Mesenchymal stem cell (in vitro differentiated cells and primary cell): Measurements from ENCODE around the gene FUT7.

Experiments used
- DNase-seq: peaks from one replicate; pipeline ENCODE4 v3.0.0-alpha.2; 2013
- H2AFZ ChIP-seq: one replicate; pipeline ENCODE4 v1.6.1; 2013; ENCODE audit warnings: low read depth, mild to moderate bottlenecking, control low read depth, inconsistent platforms, low read length, moderate library complexity
- H2AK5ac ChIP-seq: 2 replicates; pipeline ENCODE4 v1.6.1; 2013; ENCODE audit warnings: low read length, moderate library complexity, mild to moderate bottlenecking, inconsistent platforms; ENCODE audit not compliant: severe bottlenecking
- H2BK120ac ChIP-seq: one replicate; pipeline ENCODE4 v1.6.1; 2013; ENCODE audit warnings: low read depth, mild to moderate bottlenecking, inconsistent platforms, low read length, moderate library complexity
- H2BK12ac ChIP-seq, 2 experiments: one replicate each; pipeline ENCODE4 v1.6.1; 2013; ENCODE audit warnings: inconsistent platforms in 2 of 2, low read length in 2 of 2, mild to moderate bottlenecking in 2 of 2, moderate library complexity in 2 of 2, control low read depth in 1 of 2
- H2BK15ac ChIP-seq: one replicate; pipeline ENCODE4 v1.6.1; 2013; ENCODE audit warnings: mild to moderate bottlenecking, low read depth, inconsistent platforms; ENCODE audit not compliant: poor library complexity, severe bottlenecking
- H2BK5ac ChIP-seq: 2 replicates; pipeline ENCODE4 v1.6.1; 2013; ENCODE audit warnings: low read depth, mild to moderate bottlenecking, low read length, control low read depth, inconsistent platforms; ENCODE audit not compliant: poor library complexity, severe bottlenecking
- H3K14ac ChIP-seq, 2 experiments: one replicate each; pipeline ENCODE4 v1.6.1; 2013; ENCODE audit warnings: inconsistent platforms in 2 of 2, low read length in 2 of 2, control low read depth in 1 of 2, mild to moderate bottlenecking in 1 of 2, moderate library complexity in 1 of 2
- H3K18ac ChIP-seq, 2 experiments: one replicate each; pipeline ENCODE4 v1.6.1; 2013; ENCODE audit warnings: inconsistent platforms in 2 of 2, low read length in 2 of 2, control low read depth in 1 of 2, low read depth in 1 of 2, mild to moderate bottlenecking in 1 of 2
- H3K23ac ChIP-seq, 2 experiments: one replicate each; pipeline ENCODE4 v1.6.1; 2013; ENCODE audit warnings: inconsistent platforms in 2 of 2, low read length in 2 of 2, mild to moderate bottlenecking in 2 of 2, moderate library complexity in 2 of 2, control low read depth in 1 of 2
- H3K27ac ChIP-seq: 2 replicates; pipeline ENCODE4 v1.5.1; 2013; ENCODE audit warnings: mild to moderate bottlenecking, moderate library complexity, low read length, control low read depth, inconsistent platforms; ENCODE audit not compliant: poor library complexity, severe bottlenecking
- H3K27me3 ChIP-seq, 2 experiments: 2 replicates each; pipeline versions ENCODE4 v1.6.1 to v1.7.0; 2013; ENCODE audit warnings: low read length in 2 of 2, mild to moderate bottlenecking in 2 of 2, moderate library complexity in 2 of 2, control low read depth in 1 of 2, inconsistent platforms in 1 of 2; ENCODE audit not compliant: control insufficient read depth in 1 of 2, insufficient read depth in 1 of 2
- H3K36me3 ChIP-seq, 2 experiments: 2 replicates each; pipeline versions ENCODE4 v1.6.1 to v1.7.0; 2013; ENCODE audit warnings: low read length in 2 of 2, control low read depth in 1 of 2, inconsistent platforms in 1 of 2, low read depth in 1 of 2, mild to moderate bottlenecking in 1 of 2; ENCODE audit not compliant: insufficient read depth in 2 of 2, control insufficient read depth in 1 of 2
- H3K4ac ChIP-seq, 2 experiments: one replicate each; pipeline ENCODE4 v1.6.1; 2013; ENCODE audit warnings: inconsistent platforms in 2 of 2, low read length in 2 of 2, mild to moderate bottlenecking in 2 of 2, moderate library complexity in 2 of 2, control low read depth in 1 of 2, low read depth in 1 of 2
- H3K4me1 ChIP-seq: 2 replicates; pipeline ENCODE4 v1.6.1; 2013; ENCODE audit warnings: low read depth, low read length, control low read depth; ENCODE audit not compliant: control insufficient read depth, insufficient read depth
- H3K4me2 ChIP-seq: 2 replicates; pipeline ENCODE4 v1.6.1; 2013; ENCODE audit warnings: low read length, mild to moderate bottlenecking, inconsistent platforms; ENCODE audit not compliant: poor library complexity, severe bottlenecking
- H3K4me3 ChIP-seq, 2 experiments: 2 replicates each; pipeline versions ENCODE4 v1.5.1 to v1.7.0; 2013; ENCODE audit warnings: low read length in 2 of 2, mild to moderate bottlenecking in 2 of 2, control low read depth in 1 of 2, low read depth in 1 of 2; ENCODE audit not compliant: insufficient read depth in 1 of 2
- H3K79me1 ChIP-seq: replicated peaks from 2 replicates; pipeline ENCODE4 v1.6.1; 2013; ENCODE audit warnings: mild to moderate bottlenecking, control low read depth, low read length, inconsistent platforms; ENCODE audit not compliant: poor library complexity, severe bottlenecking
- H3K9ac ChIP-seq: 2 replicates; pipeline ENCODE4 v1.7.0; 2013; ENCODE audit warnings: mild to moderate bottlenecking, low read length, moderate library complexity
- H3K9me3 ChIP-seq: 2 replicates; pipeline ENCODE4 v1.7.0; 2013; ENCODE audit warnings: mild to moderate bottlenecking, low read length; ENCODE audit not compliant: control insufficient read depth
- H4K8ac ChIP-seq: one replicate; pipeline ENCODE4 v1.6.1; 2013; ENCODE audit warnings: inconsistent platforms, mild to moderate bottlenecking, low read length, moderate library complexity
- H4K91ac ChIP-seq: one replicate; pipeline ENCODE4 v1.6.1; 2013; ENCODE audit warnings: mild to moderate bottlenecking, low read length, inconsistent platforms
- WGBS: methylation state at CpG from one replicate; pipeline ENCODE4 v1.1.7; 2013; ENCODE audit warnings: mixed read lengths; 5-methylcytosine and 5-hydroxymethylcytosine counted together

FUT7 gene

GRCh38 chr9:137021568-137021978 lies 10.3 kb downstream of the FUT7 start:
- peaks cover 20% of the 10 kb centered on the region for H3K4me1 ChIP-seq
- no peak overlapping the region for H3K4ac ChIP-seq
- no peak overlapping the region for H4K8ac ChIP-seq
- no peak overlapping the region for H2BK5ac ChIP-seq
- no peak overlapping the region for H2BK120ac ChIP-seq
- no peak overlapping the region for H2BK15ac ChIP-seq
- no peak overlapping the region for H3K18ac ChIP-seq
- peaks cover 8 to 38% of the 10 kb centered on the region in 2 experiments for H3K36me3 ChIP-seq
- no peak for DNase-seq
- H3K27ac ChIP-seq = no peak overlapping the region
- no peak overlapping the region for H2AK5ac ChIP-seq
- H3K4me2 ChIP-seq = no peak overlapping the region
- no peak overlapping the region for H3K4me3 ChIP-seq
- no peaks in the 10 kb centered on the region for H3K79me1 ChIP-seq
- no peak overlapping the region for H3K23ac ChIP-seq
- no peak overlapping the region for H2AFZ ChIP-seq
- H3K27me3 ChIP-seq = no peaks in the 10 kb centered on the region
- H3K9me3 ChIP-seq = no peaks in the 10 kb centered on the region
- no peak overlapping the region for H3K9ac ChIP-seq
- no peak overlapping the region for H4K91ac ChIP-seq
- no peak overlapping the region for H2BK12ac ChIP-seq
- 91% methylated on average over 6 of the region's 6 CpGs for WGBS
- H3K14ac ChIP-seq = no peak overlapping the region

DNA sequence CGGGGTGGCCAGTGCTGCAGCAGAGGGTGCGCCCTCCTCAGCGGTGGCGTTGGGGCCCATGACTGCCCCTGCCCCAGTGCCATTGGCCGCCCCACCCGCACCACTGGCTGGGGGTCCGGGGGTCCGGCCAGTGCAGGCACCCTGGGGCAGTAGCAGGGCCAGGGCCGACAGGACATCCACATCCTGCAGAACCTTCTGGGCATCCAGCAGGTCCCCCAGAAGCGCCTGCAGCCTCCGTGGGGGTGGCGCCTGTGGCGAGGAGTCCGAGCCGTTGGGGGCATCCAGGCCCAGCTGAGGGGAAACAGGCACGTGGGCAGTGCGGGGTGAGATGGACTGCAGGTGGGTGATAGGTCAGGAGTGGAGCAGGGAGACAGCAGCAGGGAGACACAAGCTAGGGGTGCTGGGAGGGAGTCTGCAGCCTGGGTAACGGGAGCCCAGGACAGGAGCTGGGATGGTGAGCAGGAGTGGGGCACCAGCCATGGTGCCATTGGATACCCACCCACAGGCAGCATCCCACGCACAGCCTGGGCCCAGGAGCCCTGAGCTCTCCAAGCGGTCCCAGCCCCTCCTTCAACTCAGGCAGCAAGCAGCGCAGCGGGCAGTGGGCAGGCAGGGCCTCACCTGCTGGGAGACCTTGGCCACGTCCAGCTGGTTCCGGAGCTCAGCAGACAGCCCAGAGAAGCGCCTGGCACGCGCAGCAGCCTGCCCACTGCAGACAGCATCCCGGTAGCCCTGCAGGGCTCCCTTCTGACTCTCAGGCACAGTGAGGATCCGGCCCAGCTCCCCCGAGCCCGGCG lies 10.9 kb downstream of the FUT7 start:
- H3K18ac ChIP-seq = no peak overlapping the region
- 93% methylated on average over 32 of the region's 32 CpGs for WGBS

DNA sequence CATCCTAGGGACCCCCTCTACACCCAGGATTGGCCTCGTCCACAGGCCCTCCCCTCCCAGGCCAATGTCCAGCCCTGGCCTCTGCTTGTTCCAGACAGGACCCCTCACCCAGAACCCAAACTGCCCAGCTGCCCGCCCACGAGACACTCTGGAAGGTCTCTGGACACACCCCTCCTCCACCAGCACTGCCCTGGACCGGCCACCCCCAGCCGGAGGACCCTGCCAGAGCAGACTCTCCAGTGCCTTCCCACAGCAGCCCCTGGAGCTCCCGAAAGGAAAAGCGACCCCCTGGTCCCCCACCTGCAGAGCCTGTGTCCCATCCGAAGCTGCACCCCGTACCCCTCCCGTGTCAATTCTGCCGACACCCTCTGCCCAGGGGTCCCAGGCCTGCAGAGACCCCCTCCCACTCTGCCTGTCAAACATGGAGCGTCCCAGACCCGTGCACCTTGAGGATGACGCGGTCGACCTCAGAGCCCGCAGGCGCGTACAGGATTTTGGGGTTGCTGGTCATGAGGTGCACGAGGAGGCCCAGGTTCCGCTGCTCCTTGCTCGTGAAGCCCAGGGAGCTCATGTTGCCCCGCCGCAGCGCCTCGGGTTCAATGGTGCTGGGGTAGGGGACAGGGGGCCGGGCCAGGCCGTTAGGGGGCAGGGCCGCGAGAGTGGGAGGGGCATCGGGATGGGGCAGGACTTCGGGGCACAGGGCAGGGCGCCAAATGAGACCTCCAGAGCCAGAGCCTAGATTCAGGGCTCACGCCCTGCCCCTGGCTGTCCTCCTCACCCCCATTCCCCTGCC lies 11.8 kb downstream of the FUT7 start:
- DNase-seq = no peak
- Histone ChIP-seq H3K14ac (no peak overlapping the region), H3K4ac (no peak overlapping the region), H3K9ac (no peak overlapping the region), H2BK120ac (no peak overlapping the region), H3K23ac (no peak overlapping the region), H3K4me3 (no peak overlapping the region), H2AK5ac (no peak overlapping the region), H3K4me1 (peaks cover 13% of the 10 kb centered on the region), H3K27me3 (no peaks in the 10 kb centered on the region), H2BK15ac (no peak overlapping the region), H3K79me1 (no peaks in the 10 kb centered on the region), H3K36me3 (peaks cover 12 to 53% of the 10 kb centered on the region in 2 experiments), H3K27ac (no peak overlapping the region), H4K91ac (no peak overlapping the region), H3K9me3 (no peaks in the 10 kb centered on the region), H2AFZ (no peak overlapping the region), H4K8ac (no peak overlapping the region), H2BK12ac (no peak overlapping the region), H3K4me2 (no peak overlapping the region), H2BK5ac (no peak overlapping the region), H3K18ac (no peak overlapping the region)
- 92% methylated on average over 32 of the region's 34 CpGs for WGBS

More for the DNA sequence above, 10.9 kb downstream of the FUT7 start:
- H4K91ac ChIP-seq = no peak overlapping the region
- H2AFZ ChIP-seq = no peak overlapping the region
- no peak overlapping the region for H3K9ac ChIP-seq
- DNase-seq = no peak
- no peak overlapping the region for H3K27ac ChIP-seq
- no peak overlapping the region for H2BK5ac ChIP-seq
- no peak overlapping the region for H3K23ac ChIP-seq
- H3K14ac ChIP-seq = no peak overlapping the region
- no peaks in the 10 kb centered on the region for H3K9me3 ChIP-seq
- H3K4me3 ChIP-seq = no peak overlapping the region
- no peak overlapping the region for H3K4me2 ChIP-seq
- no peak overlapping the region for H2BK15ac ChIP-seq
- H3K4me1 ChIP-seq = peaks cover 18% of the 10 kb centered on the region
- no peak overlapping the region for H2AK5ac ChIP-seq
- no peak overlapping the region for H2BK120ac ChIP-seq
- no peak overlapping the region for H4K8ac ChIP-seq
- no peaks in the 10 kb centered on the region for H3K27me3 ChIP-seq
- no peak overlapping the region for H3K4ac ChIP-seq
- peaks cover 11 to 44% of the 10 kb centered on the region in 2 experiments for H3K36me3 ChIP-seq
- no peak overlapping the region for H2BK12ac ChIP-seq
- H3K79me1 ChIP-seq = no peaks in the 10 kb centered on the region
